Measurements from ENCODE around the gene LETMD1. TPM values are rescaled to one million over a fixed set of nuclear protein-coding genes. Genes with fewer than 3 reads are reported as not detected.

The LETMD1 gene
- total and polyA plus RNA-seq, 2 donors from 2014 or later, result 54.4 to 68.2 TPM

GRCh38 chr12:51000245-51000644 is 47.9 kb upstream of the LETMD1 start:
- no peak for TF ChIP-seq CTCF (IDR thresholded peaks at IDR 0.05; ENCODE audit: borderline replicate concordance, extremely low read depth, insufficient read depth)
- H3K4me1 ChIP-seq (ENCODE audit: control insufficient read depth in 2 of 3, insufficient read depth in 2 of 3, low read depth in 1 of 3, low read length in 3 of 3), result no peaks in the 10 kb centered on the region
- DNase-seq (no peak), FAIRE-seq (no peak)
- no peak overlapping the region for H3K9ac ChIP-seq (ENCODE audit: low read length in 3 of 3)
- H3K27ac ChIP-seq (ENCODE audit: low read depth in 2 of 2, low read length in 2 of 2), result no peak overlapping the region
- no peaks in the 10 kb centered on the region for H3K9me3 ChIP-seq (ENCODE audit: control insufficient read depth in 2 of 3, insufficient read depth in 1 of 3, low read length in 3 of 3)
- H3K36me3 ChIP-seq (ENCODE audit: control insufficient read depth in 2 of 3, insufficient read depth in 3 of 3, low read length in 3 of 3), result peaks cover 3 to 29% (median 15%) of the 10 kb centered on the region in 3 donors
- intact Hi-C loops (cut with DNase I), result no loop called here
- H3K4me3 ChIP-seq (ENCODE audit: low read length in 3 of 3), result no peak overlapping the region
- no peaks in the 10 kb centered on the region for H3K27me3 ChIP-seq (ENCODE audit: control insufficient read depth, insufficient read depth, low read length)

GRCh38 chr12:51001799-51002198 is 46.3 kb upstream of the LETMD1 start:
- H3K27me3 ChIP-seq (ENCODE audit: control insufficient read depth, insufficient read depth, low read length), result no peaks in the 10 kb centered on the region

GRCh38 chr12:51004504-51004903 is 43.6 kb upstream of the LETMD1 start:
- FAIRE-seq (no peak), DNase-seq (no peak)
- Histone ChIP-seq H3K9me3 (ENCODE audit: control insufficient read depth in 2 of 3, insufficient read depth in 1 of 3, low read length in 3 of 3) (no peaks in the 10 kb centered on the region), H3K9ac (ENCODE audit: low read length in 3 of 3) (no peak overlapping the region), H3K36me3 (ENCODE audit: control insufficient read depth in 2 of 3, insufficient read depth in 3 of 3, low read length in 3 of 3) (peaks cover 0 to 13% (median 4%) of the 10 kb centered on the region in 3 donors), H3K27ac (ENCODE audit: low read depth in 2 of 2, low read length in 2 of 2) (no peak overlapping the region), H3K4me1 (ENCODE audit: control insufficient read depth in 2 of 3, insufficient read depth in 2 of 3, low read depth in 1 of 3, low read length in 3 of 3) (peaks cover 0 to 5% (median 0%) of the 10 kb centered on the region in 3 donors), H3K27me3 (ENCODE audit: control insufficient read depth, insufficient read depth, low read length) (no peaks in the 10 kb centered on the region), H3K4me3 (ENCODE audit: low read length in 3 of 3) (no peak overlapping the region)
- intact Hi-C loops (cut with DNase I), result no loop called here
- no peak for TF ChIP-seq CTCF (IDR thresholded peaks at IDR 0.05; ENCODE audit: borderline replicate concordance, extremely low read depth, insufficient read depth)

More at GRCh38 chr12:51001799-51002198, 46.3 kb upstream of the LETMD1 start:
- FAIRE-seq, result no peak
- Histone ChIP-seq H3K27ac (ENCODE audit: low read depth in 2 of 2, low read length in 2 of 2) (no peak overlapping the region), H3K36me3 (ENCODE audit: control insufficient read depth in 2 of 3, insufficient read depth in 3 of 3, low read length in 3 of 3) (peaks cover 0 to 17% (median 9%) of the 10 kb centered on the region in 3 donors), H3K4me3 (ENCODE audit: low read length in 3 of 3) (no peak overlapping the region), H3K4me1 (ENCODE audit: control insufficient read depth in 2 of 3, insufficient read depth in 2 of 3, low read depth in 1 of 3, low read length in 3 of 3) (no peaks in the 10 kb centered on the region), H3K9me3 (ENCODE audit: control insufficient read depth in 2 of 3, insufficient read depth in 1 of 3, low read length in 3 of 3) (no peaks in the 10 kb centered on the region), H3K9ac (ENCODE audit: low read length in 3 of 3) (no peak overlapping the region)
- no peak for DNase-seq
- no peak for TF ChIP-seq CTCF (IDR thresholded peaks at IDR 0.05; ENCODE audit: borderline replicate concordance, extremely low read depth, insufficient read depth)
- intact Hi-C loops (cut with DNase I), result no loop called here

- Histone ChIP-seq H3K4me1 (ENCODE audit: control insufficient read depth in 2 of 3, insufficient read depth in 2 of 3, low read depth in 1 of 3, low read length in 3 of 3) (peaks cover 0 to 7% (median 0%) of the 10 kb centered on the region in 3 donors), H3K27me3 (ENCODE audit: control insufficient read depth, insufficient read depth, low read length) (no peaks in the 10 kb centered on the region), H3K9ac (ENCODE audit: low read length in 3 of 3) (no peak overlapping the region), H3K27ac (ENCODE audit: low read depth in 2 of 2, low read length in 2 of 2) (no peak overlapping the region), H3K4me3 (ENCODE audit: low read length in 3 of 3) (no peak overlapping the region), H3K9me3 (ENCODE audit: control insufficient read depth in 2 of 3, insufficient read depth in 1 of 3, low read length in 3 of 3) (no peaks in the 10 kb centered on the region), H3K36me3 (ENCODE audit: control insufficient read depth in 2 of 3, insufficient read depth in 3 of 3, low read length in 3 of 3) (peaks cover 0 to 13% (median 4%) of the 10 kb centered on the region in 3 donors)
- intact Hi-C loops (cut with DNase I), result no loop called here
- no peak for TF ChIP-seq CTCF (IDR thresholded peaks at IDR 0.05; ENCODE audit: borderline replicate concordance, extremely low read depth, insufficient read depth)
- DNase-seq, result no peak
- FAIRE-seq, result no peak
Observed at GRCh38 chr12:51005030-51005429, 43.1 kb upstream of the LETMD1 start.

Measured in kidney (tissue), 14 donors.